AG08396 (cell line): Measurements from ENCODE around the gene RRP9.
"Not testable (repeated sequence)": the region's sequence is repeated elsewhere in the genome, so short reads cannot be mapped to it uniquely, and the experiment has no call there.

Experiments used
- DNase-seq: peaks from one replicate; pipeline ENCODE4 v3.0.0; 2012; ENCODE audit warnings: low spot score, mixed read lengths

The RRP9 gene

DNA sequence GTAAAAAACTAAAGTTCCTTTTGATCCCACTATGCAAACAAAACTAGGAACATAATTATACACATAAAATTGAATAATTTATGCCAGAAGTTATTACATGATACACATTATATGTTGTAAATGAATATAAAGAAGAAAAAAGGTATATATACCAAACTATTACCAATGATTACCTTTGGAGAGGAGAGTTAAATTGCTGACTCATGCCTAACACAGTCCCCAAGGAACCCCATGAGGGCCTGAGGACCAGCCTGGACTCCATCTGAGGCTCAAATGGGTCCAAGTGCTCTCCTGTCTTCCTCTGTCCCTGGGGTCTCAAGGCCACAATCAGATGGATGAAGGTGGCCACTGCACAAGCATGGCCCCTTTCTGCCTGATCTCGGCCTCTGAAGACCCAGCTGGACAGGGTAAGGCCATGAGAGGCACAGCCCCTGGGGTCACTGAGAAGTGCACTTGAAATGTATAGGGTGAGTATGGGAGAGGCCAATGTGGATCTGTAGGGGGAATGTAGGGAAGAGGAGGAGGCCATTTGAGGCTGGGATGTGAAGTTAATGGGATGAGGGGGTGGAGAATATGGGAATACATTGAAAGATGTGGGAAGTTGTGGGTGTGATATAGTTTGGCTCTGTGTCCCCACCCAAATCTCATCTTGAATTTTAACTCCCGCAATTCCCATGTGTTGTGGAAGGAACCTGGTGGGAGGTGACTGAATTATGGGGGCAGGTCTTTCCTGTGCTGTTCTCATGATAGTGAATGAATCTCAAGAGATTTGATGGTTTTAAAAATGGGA lies 37.5 kb downstream of the RRP9 start:
- DNase-seq: no peak

DNA sequence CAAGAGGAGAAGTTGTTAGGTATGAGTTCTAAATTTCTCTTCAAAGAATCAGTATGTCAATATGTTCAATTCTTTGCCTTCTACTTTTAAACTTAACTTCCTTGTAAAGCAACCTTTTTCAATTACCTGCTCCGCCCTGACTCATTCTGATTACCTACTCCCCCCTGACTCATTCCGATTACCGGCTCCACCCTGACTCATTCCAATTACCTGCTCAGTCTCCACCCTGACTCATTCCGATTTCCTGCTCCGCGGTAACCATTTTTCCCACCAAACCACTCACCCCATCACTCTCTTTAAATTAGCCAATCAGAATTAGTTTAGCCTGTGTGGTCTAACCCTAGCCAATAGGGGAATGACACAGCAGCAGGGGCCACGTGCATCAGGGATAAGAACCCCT lies 39.3 kb downstream of the RRP9 start:
- DNase-seq: not testable (repeated sequence)

DNA sequence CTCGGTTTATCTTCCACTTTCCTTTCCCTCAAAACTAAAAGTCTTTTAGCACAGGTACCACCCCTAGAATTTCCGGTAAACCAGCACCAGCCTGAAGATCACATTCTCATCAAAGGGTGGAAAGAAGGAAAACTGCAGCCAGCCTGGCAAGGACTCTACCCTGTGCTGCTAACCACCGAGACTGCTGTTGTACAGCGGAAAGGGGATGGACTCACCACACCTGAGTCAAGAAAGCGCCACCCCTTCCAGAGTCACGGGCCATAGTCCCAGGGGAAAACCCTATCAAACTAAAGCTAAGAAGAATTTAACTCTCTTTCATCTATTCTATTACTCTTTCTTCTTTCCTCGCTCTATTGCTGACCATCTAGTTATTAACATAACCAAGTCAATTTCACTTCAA lies 41.7 kb downstream of the RRP9 start:
- not testable (repeated sequence) for DNase-seq

DNA sequence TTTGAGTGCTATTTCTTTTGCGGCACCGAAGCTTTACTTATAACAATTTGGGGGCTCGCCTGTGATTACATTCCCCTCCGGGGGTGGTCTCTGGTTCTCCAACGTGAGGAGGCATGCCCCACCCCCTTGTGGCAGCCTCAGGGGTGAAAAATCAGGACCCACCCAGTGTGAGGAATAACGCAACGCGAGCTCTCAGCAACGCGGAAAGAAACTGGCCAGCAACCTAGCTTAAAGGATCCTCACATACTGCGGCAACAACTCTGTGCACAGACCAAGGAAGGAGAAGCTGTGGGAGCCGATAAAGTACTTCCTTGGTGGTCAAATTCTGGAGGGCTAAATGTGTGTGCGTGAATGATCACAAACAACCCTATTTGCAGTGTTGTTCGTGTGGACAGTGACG lies 44.3 kb downstream of the RRP9 start:
- DNase-seq: no peak

DNA sequence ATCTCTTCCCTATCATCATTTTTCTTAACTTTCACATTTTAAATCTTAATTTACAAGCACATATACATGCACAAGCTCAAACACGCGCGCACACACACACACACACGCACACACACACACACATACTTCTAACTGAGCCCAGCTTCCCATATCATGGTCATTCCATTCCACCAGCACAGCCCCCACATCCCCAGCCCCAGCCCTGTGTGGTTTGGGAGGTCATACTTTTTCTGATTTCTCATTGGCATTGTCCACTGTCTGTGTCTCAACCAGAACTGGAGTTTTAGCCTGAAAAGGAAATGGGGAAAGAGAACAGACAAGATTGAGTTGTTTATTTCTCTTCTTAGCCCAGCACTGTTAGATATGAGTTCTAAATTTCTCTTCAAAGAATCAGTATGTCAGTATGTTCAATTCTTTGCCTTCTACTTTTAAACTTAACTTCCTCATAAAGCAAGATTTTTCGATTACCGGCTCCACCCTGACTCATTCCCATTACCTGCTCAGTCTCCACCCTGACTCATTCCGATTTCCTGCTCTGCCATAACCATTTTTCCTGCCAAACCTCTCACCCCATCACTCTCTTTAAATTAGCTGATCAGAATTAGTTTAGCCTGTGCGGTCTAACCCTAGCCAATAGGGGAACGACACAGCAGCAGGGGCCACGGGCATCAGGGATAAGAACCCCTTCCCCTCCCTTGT lies 44.9 kb downstream of the RRP9 start:
- no peak for DNase-seq

DNA sequence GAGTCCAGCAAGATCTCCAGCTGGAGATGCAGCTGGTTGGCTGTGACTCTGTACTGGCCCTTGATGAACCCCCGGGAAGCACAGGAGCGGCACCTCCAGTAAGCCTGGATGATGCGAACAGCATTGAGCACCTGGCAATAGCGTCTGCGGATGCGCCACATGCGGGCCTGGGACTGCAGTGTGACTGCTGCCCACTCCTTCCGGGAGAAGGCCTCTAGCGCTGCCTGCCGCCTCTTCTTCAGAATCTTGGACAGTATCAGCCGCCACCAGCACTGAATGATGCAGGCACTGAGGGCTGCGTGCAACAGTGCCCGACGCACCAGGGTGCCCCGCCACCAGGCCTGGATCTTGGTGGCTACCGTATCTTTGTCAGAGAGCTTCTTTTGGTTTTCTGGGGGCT lies 46.8 kb downstream of the RRP9 start:
- DNase-seq: no peak

DNA sequence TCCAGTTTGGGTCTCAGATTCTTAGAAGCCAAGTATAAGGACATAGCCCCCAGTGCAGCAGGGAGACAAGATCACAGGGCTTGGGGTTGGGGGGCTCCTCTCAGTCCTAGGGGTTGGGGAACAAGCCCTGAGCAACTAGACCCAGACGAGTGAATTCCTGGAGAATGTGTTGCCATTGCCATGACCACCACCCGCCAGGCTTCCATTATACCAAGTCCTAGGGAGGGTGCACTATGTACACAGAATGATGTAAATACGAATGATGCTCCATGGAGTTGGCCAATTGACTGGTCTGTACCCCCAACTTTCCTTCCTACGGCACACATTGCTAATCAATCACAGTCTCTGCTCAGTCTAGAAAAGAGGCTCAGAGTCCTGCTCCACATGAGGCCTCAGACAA lies 47.3 kb downstream of the RRP9 start:
- DNase-seq: no peak

DNA sequence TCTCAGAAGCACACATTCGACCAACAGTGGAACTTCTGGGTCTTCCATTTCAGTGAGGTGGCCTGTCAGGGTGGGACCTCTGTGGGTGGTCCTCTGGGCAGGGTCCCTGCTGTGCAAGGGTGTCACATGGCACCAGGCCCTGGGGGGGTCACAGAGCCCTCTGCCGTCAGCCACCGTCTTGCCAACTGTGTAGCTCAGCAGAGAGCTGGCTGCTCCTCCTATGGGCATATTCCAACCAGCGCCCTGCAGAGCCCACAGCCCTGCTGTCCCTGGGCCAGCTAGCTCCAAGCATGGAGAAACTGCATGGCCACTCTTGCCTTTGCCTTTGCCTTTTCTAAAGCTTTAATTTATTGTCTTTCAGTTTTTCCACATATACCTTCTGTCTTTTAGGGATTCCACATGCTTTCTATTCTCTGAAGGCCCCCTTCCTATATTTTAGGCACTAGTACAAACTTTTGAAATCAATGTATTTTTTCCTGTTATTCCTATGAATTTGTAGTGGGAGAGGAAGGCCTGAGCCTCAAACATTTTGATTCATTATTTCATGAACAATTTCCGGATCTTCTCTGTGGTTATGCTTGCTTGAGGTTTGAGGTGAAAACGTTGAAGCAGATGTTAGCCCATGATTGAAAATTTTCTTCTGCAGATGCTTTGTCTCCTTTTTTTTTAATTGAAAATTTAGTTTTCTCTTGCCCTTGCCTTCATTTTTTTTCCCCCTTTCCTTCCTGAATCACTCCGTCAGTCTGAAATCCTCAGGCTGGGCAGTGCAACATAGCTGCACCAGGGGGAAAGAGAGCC lies 50.3 kb downstream of the RRP9 start:
- DNase-seq: no peak

DNA sequence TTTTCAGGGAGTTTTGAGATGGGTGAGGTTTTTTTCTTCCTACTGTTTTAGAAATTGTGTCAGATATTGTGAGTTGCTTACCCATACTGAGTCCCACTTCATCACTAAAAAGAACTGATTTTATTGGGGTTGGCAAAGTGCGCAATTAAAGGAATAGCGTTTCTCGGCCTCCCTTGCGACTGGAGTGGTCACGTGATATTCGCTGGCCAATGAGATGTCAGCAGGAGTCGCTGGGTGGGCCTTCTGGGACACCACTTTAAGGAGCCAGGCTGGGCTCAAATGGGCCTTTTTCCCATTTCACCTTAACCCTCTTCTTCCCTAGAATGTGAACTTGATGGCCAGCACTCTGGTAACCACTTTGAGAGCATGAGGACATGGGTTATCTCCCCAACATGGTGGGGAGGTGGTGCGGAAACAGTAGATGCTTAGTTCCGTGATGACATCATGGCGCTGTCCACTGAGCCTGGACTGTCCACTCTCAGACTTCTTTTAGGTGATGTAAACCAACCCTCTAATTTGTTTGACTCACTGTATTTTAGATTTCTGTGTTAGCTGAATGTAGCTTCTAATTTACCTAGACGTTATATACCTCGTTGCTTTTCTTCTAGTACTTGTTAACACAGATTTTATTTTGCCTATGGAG lies 53.1 kb downstream of the RRP9 start:
- DNase-seq: no peak

DNA sequence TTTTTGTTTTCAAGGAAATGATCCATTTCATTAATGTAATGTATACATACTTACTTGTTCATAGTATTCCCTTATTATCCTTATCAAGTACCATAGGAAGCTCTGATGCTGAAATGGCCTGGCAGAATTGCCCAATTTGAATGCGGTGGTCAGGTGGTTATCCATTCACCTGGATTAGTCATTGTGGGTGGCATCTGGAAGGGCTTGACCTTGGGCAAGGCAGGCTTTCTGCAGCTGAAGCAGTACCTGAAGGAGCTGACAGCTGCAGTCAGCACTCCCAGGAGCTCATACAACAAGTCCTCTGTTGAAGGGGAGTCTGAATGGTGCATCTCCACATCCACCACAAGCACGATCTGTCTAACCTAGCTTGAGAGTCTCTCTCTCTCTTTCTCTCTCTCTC lies 54.1 kb downstream of the RRP9 start:
- DNase-seq: no peak

DNA sequence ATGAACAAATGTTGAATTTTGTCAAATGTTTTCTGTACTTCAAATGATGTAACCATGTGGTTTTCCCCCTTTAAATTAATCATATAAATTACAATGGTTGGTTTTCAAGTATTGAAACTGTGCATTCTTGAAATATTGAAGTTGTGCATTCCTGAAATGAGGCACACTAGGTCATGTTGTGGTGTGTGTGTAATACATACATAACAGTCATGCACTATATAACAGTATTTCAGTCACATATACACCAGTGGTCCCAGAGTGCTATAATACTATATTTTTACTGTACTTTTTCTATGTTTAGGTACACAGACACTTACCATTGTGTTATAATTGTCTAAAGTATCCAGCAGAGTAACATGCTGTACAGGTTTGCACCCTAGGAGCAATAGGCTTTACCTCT lies 55.3 kb downstream of the RRP9 start:
- no peak for DNase-seq
